CD14-positive monocyte (primary cell): ENCODE results near the gene ME3. TPM values are rescaled to one million over a fixed set of nuclear protein-coding genes. Genes with fewer than 3 reads are reported as not detected.

Experiments
- DNase-seq, 3 donors: peaks; one replicate each; pipeline ENCODE4 v3.0.0-alpha.2; 2011 to 2022
- H2AFZ ChIP-seq: 2 replicates; pipeline ENCODE4 v1.6.0; 2012; ENCODE audit warnings: mild to moderate bottlenecking, low read depth, low read length, inconsistent platforms; ENCODE audit not compliant: insufficient read depth, poor library complexity, severe bottlenecking
- H3K27ac ChIP-seq, 2 donors: 1 replicate in 1 of 2; 2 replicates in 1 of 2; pipeline ENCODE4 v1.5.1; 2012 to 2013; ENCODE audit warnings: low read length in 2 of 2, control low read depth in 1 of 2, inconsistent platforms in 1 of 2, low read depth in 1 of 2, mild to moderate bottlenecking in 1 of 2
- H3K27me3 ChIP-seq, 2 donors: one replicate each; pipeline versions ENCODE4 v1.6.0 to v1.6.1; 2011 to 2013; ENCODE audit warnings: low read length in 2 of 2; ENCODE audit not compliant: control insufficient read depth in 2 of 2, insufficient read depth in 2 of 2
- H3K36me3 ChIP-seq, 2 donors: replicated peaks in 1 of 2; 1 replicate in 1 of 2; 2 replicates in 1 of 2; pipeline versions ENCODE4 v1.5.1 to v1.6.1; 2012 to 2013; ENCODE audit warnings: low read length in 2 of 2, control low read depth in 1 of 2, inconsistent platforms in 1 of 2, mild to moderate bottlenecking in 1 of 2; ENCODE audit not compliant: insufficient read depth in 2 of 2, control insufficient read depth in 1 of 2
- H3K4me1 ChIP-seq, 2 donors: 1 replicate in 1 of 2; 2 replicates in 1 of 2; pipeline versions ENCODE4 v1.5.1 to v1.6.1; 2012 to 2013; ENCODE audit warnings: low read length in 2 of 2, control low read depth in 1 of 2, inconsistent platforms in 1 of 2, mild to moderate bottlenecking in 1 of 2, moderate library complexity in 1 of 2; ENCODE audit not compliant: insufficient read depth in 2 of 2, control insufficient read depth in 1 of 2
- H3K4me2 ChIP-seq: replicated peaks from 2 replicates; pipeline ENCODE3; 2012; ENCODE audit warnings: low read length, moderate library complexity, mild to moderate bottlenecking; ENCODE audit not compliant: poor library complexity, severe bottlenecking; ENCODE audit errors: extremely low read depth
- H3K4me3 ChIP-seq, 3 experiments: fragments of 200-600 bp in 1 of 3; sonication (generic) in 1 of 3; replicated peaks in 1 of 3; 1 replicate in 2 of 3; 2 replicates in 1 of 3; pipeline ENCODE4 v1.5.1; 2011 to 2013; ENCODE audit warnings: low read length in 3 of 3, mild to moderate bottlenecking in 3 of 3, control low read depth in 2 of 3, low read depth in 2 of 3, inconsistent platforms in 1 of 3, moderate library complexity in 1 of 3
- H3K79me2 ChIP-seq: 2 replicates; pipeline ENCODE4 v1.6.0; 2012; ENCODE audit warnings: mild to moderate bottlenecking, control low read depth, inconsistent platforms, low read length, moderate library complexity; ENCODE audit not compliant: insufficient read depth
- H3K9ac ChIP-seq: 2 replicates; pipeline ENCODE4 v1.6.0; 2017; ENCODE audit warnings: low read length, mild to moderate bottlenecking; ENCODE audit not compliant: insufficient read depth, poor library complexity, severe bottlenecking
- H3K9me3 ChIP-seq, 2 donors: replicated peaks in 1 of 2; 1 replicate in 1 of 2; 2 replicates in 1 of 2; pipeline versions ENCODE4 v1.5.1 to v1.6.1; 2012 to 2013; ENCODE audit warnings: low read length in 2 of 2, control low read depth in 1 of 2; ENCODE audit not compliant: control insufficient read depth in 1 of 2, insufficient read depth in 1 of 2
- H4K20me1 ChIP-seq: 2 replicates; pipeline ENCODE4 v1.6.0; 2012; ENCODE audit warnings: mild to moderate bottlenecking, low read length, control low read depth, moderate library complexity; ENCODE audit not compliant: insufficient read depth
- H3K27ac Mint-ChIP-seq, 7 donors: one replicate each; pipeline ENCODE4 v1.8.0; 2020; ENCODE audit warnings: mild to moderate bottlenecking in 7 of 7, mixed read lengths in 7 of 7, moderate library complexity in 6 of 7, inconsistent platforms in 2 of 7
- H3K27me3 Mint-ChIP-seq, 3 donors: one replicate each; pipeline ENCODE4 v1.8.0; 2021 to 2022; ENCODE audit warnings: low read depth in 3 of 3, mild to moderate bottlenecking in 3 of 3, mixed read lengths in 3 of 3, moderate library complexity in 3 of 3, inconsistent platforms in 1 of 3
- H3K36me3 Mint-ChIP-seq, 2 donors: one replicate each; pipeline ENCODE4 v1.8.0; 2020; ENCODE audit warnings: mixed read lengths in 2 of 2, inconsistent platforms in 1 of 2, mild to moderate bottlenecking in 1 of 2
- H3K4me1 Mint-ChIP-seq: one replicate; pipeline ENCODE4 v1.8.0; 2020; ENCODE audit warnings: mild to moderate bottlenecking, mixed read lengths
- H3K4me3 Mint-ChIP-seq, 2 donors: one replicate each; pipeline ENCODE4 v1.8.0; 2020; ENCODE audit warnings: mild to moderate bottlenecking in 2 of 2, mixed read lengths in 2 of 2, moderate library complexity in 1 of 2
- H3K9me3 Mint-ChIP-seq, 7 donors: one replicate each; pipeline ENCODE4 v1.8.0; 2020 to 2022; ENCODE audit warnings: mixed read lengths in 7 of 7, mild to moderate bottlenecking in 6 of 7, moderate library complexity in 6 of 7, inconsistent platforms in 2 of 7
- CTCF ChIP-seq: fragments of 200-600 bp; IDR thresholded peaks from one replicate; pipeline ENCODE4 v1.8.0; 2022; ENCODE audit warnings: antibody characterized with exemption, mild to moderate bottlenecking
- WGBS: methylation state at CpG from one replicate; pipeline ENCODE4 v1.1.5; 2013; ENCODE audit warnings: missing lambda C conversion rate; ENCODE audit not compliant: insufficient coverage; 5-methylcytosine and 5-hydroxymethylcytosine counted together
- intact Hi-C, 2 donors: fragments of 100-400 bp; cut with micrococcal nuclease; formaldehyde crosslinking; loops; one replicate each; pipeline versions ENCODE4 v1.15.0 to v1.15.1; 2023
- polyA plus RNA-seq, 3 donors: library from polyadenylated mRNA; depleted of rRNA in 1 of 3; unstranded in 2 of 3; stranded (reverse) in 1 of 3; fragments of 300-500 nt in 2 of 3; fragments of >200 nt in 1 of 3; fragmentation: Illumina TruSeq in 2 of 3; gene quantifications; 1 replicate in 2 of 3; 2 replicates in 1 of 3; pipeline ENCODE4 v1.2.3, GENCODE V29; 2012 to 2021

Gene ME3
- polyA plus RNA-seq, 3 donors, result 0.31 to 3.0 (median 0.42) TPM

DNA sequence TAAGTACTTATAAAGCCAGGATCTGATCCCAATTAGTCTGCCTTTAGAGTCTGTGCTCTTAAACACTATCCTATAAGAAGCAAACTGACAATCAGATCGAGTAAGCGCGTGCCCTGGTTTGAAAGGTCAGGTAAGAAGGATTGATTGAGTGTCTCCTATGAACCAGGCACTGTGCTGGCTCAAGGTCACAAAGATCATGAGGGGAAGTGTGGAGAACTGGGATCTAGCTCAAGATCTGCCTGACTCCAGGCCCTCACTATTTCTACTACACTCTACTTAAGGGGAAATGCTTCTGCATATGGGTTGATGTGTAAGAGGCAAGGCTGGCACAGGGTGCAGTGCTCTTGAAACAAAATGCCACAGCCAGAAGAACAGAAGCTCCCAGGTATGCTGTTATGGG is 77.0 kb downstream of the ME3 start:
- intact Hi-C loops, result no loop called here

DNA sequence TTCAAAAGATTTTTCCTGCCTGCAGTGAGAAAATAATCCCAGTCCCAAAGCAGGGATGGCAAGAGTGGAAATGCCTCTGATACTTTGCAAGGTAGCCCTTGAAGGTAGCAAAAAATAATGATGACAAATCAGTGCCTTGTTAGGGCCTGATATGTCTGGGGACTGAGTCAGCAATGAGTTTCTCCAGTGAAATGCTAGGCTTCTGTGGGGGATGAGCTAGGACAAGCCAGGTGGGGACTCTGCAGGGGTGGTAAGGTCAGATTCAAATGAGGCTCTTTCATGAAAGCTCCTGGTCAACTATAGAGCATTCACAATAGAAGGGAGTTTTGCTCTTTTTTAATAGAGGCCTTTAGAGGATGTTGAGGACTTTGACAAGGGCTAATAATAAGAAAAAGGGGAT is 77.7 kb downstream of the ME3 start:
- Histone ChIP-seq H3K9ac (no peak overlapping the region), H3K9me3 (peaks cover 4 to 5% of the 10 kb centered on the region in 2 donors), H3K36me3 (no peaks in the 10 kb centered on the region), H3K27ac (no peak overlapping the region), H3K79me2 (no peaks in the 10 kb centered on the region), H3K27me3 (no peaks in the 10 kb centered on the region), H3K4me3 (no peak overlapping the region), H3K4me1 (peaks cover 18 to 21% of the 10 kb centered on the region in 2 donors), H4K20me1 (no peaks in the 10 kb centered on the region), H2AFZ (no peak overlapping the region), H3K4me2 (no peak overlapping the region)
- intact Hi-C loops, result no loop called here
- no peak for TF ChIP-seq CTCF
- peaks cover 26% of the 10 kb centered on the region for H3K4me1 Mint-ChIP-seq
- peaks cover 0 to 11% (median 5%) of the 10 kb centered on the region in 7 donors for H3K9me3 Mint-ChIP-seq
- H3K27me3 Mint-ChIP-seq, result peaks cover 0 to 2% (median 0%) of the 10 kb centered on the region in 3 donors
- DNase-seq, result no peak
- no peaks in the 10 kb centered on the region for H3K36me3 Mint-ChIP-seq
- no peak overlapping the region for H3K27ac Mint-ChIP-seq
- no peak overlapping the region for H3K4me3 Mint-ChIP-seq

More for the DNA sequence above, 77.0 kb downstream of the ME3 start:
- Histone ChIP-seq H3K4me3 (no peak overlapping the region), H4K20me1 (no peaks in the 10 kb centered on the region), H3K9me3 (peaks cover 4 to 5% of the 10 kb centered on the region in 2 donors), H3K27me3 (no peaks in the 10 kb centered on the region), H3K36me3 (no peaks in the 10 kb centered on the region), H3K4me2 (no peak overlapping the region), H2AFZ (no peak overlapping the region), H3K9ac (no peak overlapping the region), H3K4me1 (peaks cover 18 to 21% of the 10 kb centered on the region in 2 donors), H3K79me2 (no peaks in the 10 kb centered on the region), H3K27ac (no peak overlapping the region)
- H3K27ac Mint-ChIP-seq, result peak overlapping the region in 3 of 7 donors; percentile 6 to 94 (median 93)
- H3K4me3 Mint-ChIP-seq, result no peak overlapping the region
- peaks cover 0 to 2% (median 0%) of the 10 kb centered on the region in 3 donors for H3K27me3 Mint-ChIP-seq
- peak in 1 of 3 donors; percentile 20 for DNase-seq
- TF ChIP-seq CTCF, result no peak
- H3K4me1 Mint-ChIP-seq, result peaks cover 26% of the 10 kb centered on the region
- no peaks in the 10 kb centered on the region for H3K36me3 Mint-ChIP-seq
- no CpG with 5 or more reads among the region's 3 CpGs for WGBS
- peaks cover 0 to 13% (median 5%) of the 10 kb centered on the region in 7 donors for H3K9me3 Mint-ChIP-seq
